Activated CD4-positive, alpha-beta T cell treated with anti-CD3 and anti-CD28 coated beads, Interleukin-2, amount 10 ng/mL, durations not matched to agents 7 days and 5 days (primary cell): ENCODE measurements around the gene CELSR1. TPM values are rescaled to one million over a fixed set of nuclear protein-coding genes. Genes with fewer than 3 reads are reported as not detected.

ENCODE experiments used
- CTCF ChIA-PET: fragments of 350-600 bp; sonication (Branson Sonifier 250); formaldehyde crosslinking; loops from one replicate; lab custom pipeline; 2021; ENCODE audit warnings: antibody characterized with exemption; lab: Charles Lee
- POLR2A ChIA-PET: fragments of 350-600 bp; sonication (Branson Sonifier 250); formaldehyde crosslinking; loops from one replicate; lab custom pipeline; 2021; ENCODE audit warnings: antibody characterized with exemption; lab: Charles Lee
- DNase-seq: peaks from one replicate; pipeline ENCODE4 v3.0.0-alpha.2; 2020
- H3K27ac Mint-ChIP-seq: one replicate; pipeline ENCODE4 v1.8.0; 2021; ENCODE audit warnings: mild to moderate bottlenecking, moderate library complexity, mixed read lengths
- H3K27me3 Mint-ChIP-seq: one replicate; pipeline ENCODE4 v1.8.0; 2021; ENCODE audit warnings: mixed read lengths
- H3K36me3 Mint-ChIP-seq: one replicate; pipeline ENCODE4 v1.8.0; 2021; ENCODE audit warnings: low read depth, mixed read lengths
- H3K4me1 Mint-ChIP-seq: one replicate; pipeline ENCODE4 v1.8.0; 2021; ENCODE audit warnings: mixed read lengths
- H3K4me3 Mint-ChIP-seq: one replicate; pipeline ENCODE4 v1.8.0; 2021; ENCODE audit warnings: mild to moderate bottlenecking, moderate library complexity, mixed read lengths
- H3K9me3 Mint-ChIP-seq: one replicate; pipeline ENCODE4 v1.8.0; 2021; ENCODE audit warnings: mixed read lengths
- total RNA-seq, 2 experiments: library from RNA; stranded (reverse); gene quantifications; one replicate each; pipeline ENCODE4 v1.2.3, GENCODE V29; 2021

The CELSR1 gene
- total RNA-seq, 2 experiments from 2014 or later: 0.20 to 0.23 TPM

- DNase-seq: no peak
- CTCF ChIA-PET: interaction anchor here (0.6 kb wide), 1 partner anchor 9 kb away, joined by 3 read pairs; no protein-coding TSS in a partner anchor
Measured at GRCh38 chr22:46531581-46532175, 5.7 kb downstream of the CELSR1 start.

GRCh38 chr22:46528121-46528610 lies 9.3 kb downstream of the CELSR1 start:
- POLR2A ChIA-PET: no interaction called here
- no peaks in the 10 kb centered on the region for H3K4me1 Mint-ChIP-seq
- CTCF ChIA-PET: no interaction called here
- no peaks in the 10 kb centered on the region for H3K9me3 Mint-ChIP-seq
- H3K27me3 Mint-ChIP-seq: peaks cover 2% of the 10 kb centered on the region
- no peak overlapping the region for H3K27ac Mint-ChIP-seq
- no peaks in the 10 kb centered on the region for H3K36me3 Mint-ChIP-seq
- H3K4me3 Mint-ChIP-seq: no peak overlapping the region
- DNase-seq: no peak

More at GRCh38 chr22:46531581-46532175, 5.7 kb downstream of the CELSR1 start:
- POLR2A ChIA-PET: no interaction called here
- Mint-ChIP-seq H3K9me3 (no peaks in the 10 kb centered on the region), H3K27me3 (peaks cover 11% of the 10 kb centered on the region), H3K27ac (no peak overlapping the region), H3K36me3 (no peaks in the 10 kb centered on the region), H3K4me3 (no peak overlapping the region), H3K4me1 (no peaks in the 10 kb centered on the region)

GRCh38 chr22:46526244-46526839 lies 11.1 kb downstream of the CELSR1 start:
- H3K27me3 Mint-ChIP-seq: peaks cover 2% of the 10 kb centered on the region
- H3K4me3 Mint-ChIP-seq: no peak overlapping the region
- no peaks in the 10 kb centered on the region for H3K9me3 Mint-ChIP-seq
- no peaks in the 10 kb centered on the region for H3K4me1 Mint-ChIP-seq
- CTCF ChIA-PET: no interaction called here
- DNase-seq: no peak
- POLR2A ChIA-PET: no interaction called here
- H3K27ac Mint-ChIP-seq: no peak overlapping the region
- no peaks in the 10 kb centered on the region for H3K36me3 Mint-ChIP-seq

GRCh38 chr22:46525389-46526243 lies 11.8 kb downstream of the CELSR1 start:
- Mint-ChIP-seq H3K27me3 (peaks cover 2% of the 10 kb centered on the region), H3K36me3 (no peaks in the 10 kb centered on the region), H3K27ac (no peak overlapping the region), H3K4me3 (no peak overlapping the region), H3K4me1 (no peaks in the 10 kb centered on the region), H3K9me3 (no peaks in the 10 kb centered on the region)
- ChIA-PET CTCF (no interaction called here), POLR2A (no interaction called here)
- DNase-seq: no peak

- POLR2A ChIA-PET: no interaction called here
- Mint-ChIP-seq H3K4me1 (no peaks in the 10 kb centered on the region), H3K36me3 (no peaks in the 10 kb centered on the region), H3K9me3 (no peaks in the 10 kb centered on the region), H3K4me3 (no peak overlapping the region), H3K27ac (no peak overlapping the region), H3K27me3 (peaks cover 2% of the 10 kb centered on the region)
- DNase-seq: no peak
- CTCF ChIA-PET: no interaction called here
Measured at GRCh38 chr22:46524203-46524740, 13.1 kb downstream of the CELSR1 start.

- no peak for DNase-seq
- CTCF ChIA-PET: interaction anchor here (0.7 kb wide), 1 partner anchor 9 kb away, joined by 3 read pairs; no protein-coding TSS in a partner anchor
- Mint-ChIP-seq H3K27ac (no peak overlapping the region), H3K36me3 (no peaks in the 10 kb centered on the region), H3K4me1 (no peaks in the 10 kb centered on the region), H3K27me3 (no peaks in the 10 kb centered on the region), H3K4me3 (no peak overlapping the region), H3K9me3 (no peaks in the 10 kb centered on the region)
- POLR2A ChIA-PET: no interaction called here
Measured at GRCh38 chr22:46522797-46523196, 14.6 kb downstream of the CELSR1 start.

GRCh38 chr22:46521994-46522393 lies 15.4 kb downstream of the CELSR1 start:
- Mint-ChIP-seq H3K4me3 (no peak overlapping the region), H3K9me3 (no peaks in the 10 kb centered on the region), H3K4me1 (no peaks in the 10 kb centered on the region), H3K36me3 (no peaks in the 10 kb centered on the region), H3K27ac (no peak overlapping the region), H3K27me3 (no peaks in the 10 kb centered on the region)
- no peak for DNase-seq
- CTCF ChIA-PET: no interaction called here
- POLR2A ChIA-PET: no interaction called here

GRCh38 chr22:46520880-46521279 lies 16.5 kb downstream of the CELSR1 start:
- ChIA-PET POLR2A (no interaction called here), CTCF (no interaction called here)
- Mint-ChIP-seq H3K9me3 (no peaks in the 10 kb centered on the region), H3K27ac (no peak overlapping the region), H3K36me3 (no peaks in the 10 kb centered on the region), H3K4me3 (no peak overlapping the region), H3K27me3 (no peaks in the 10 kb centered on the region), H3K4me1 (no peaks in the 10 kb centered on the region)
- no peak for DNase-seq

- Mint-ChIP-seq H3K27me3 (no peaks in the 10 kb centered on the region), H3K4me1 (no peaks in the 10 kb centered on the region), H3K27ac (no peak overlapping the region), H3K4me3 (no peak overlapping the region), H3K36me3 (no peaks in the 10 kb centered on the region), H3K9me3 (no peaks in the 10 kb centered on the region)
- CTCF ChIA-PET: no interaction called here
- POLR2A ChIA-PET: no interaction called here
- DNase-seq: no peak
Measured at GRCh38 chr22:46519377-46519776, 18.0 kb downstream of the CELSR1 start.

GRCh38 chr22:46518542-46519325 lies 18.7 kb downstream of the CELSR1 start:
- H3K27ac Mint-ChIP-seq: no peak overlapping the region
- no peaks in the 10 kb centered on the region for H3K36me3 Mint-ChIP-seq
- H3K27me3 Mint-ChIP-seq: no peaks in the 10 kb centered on the region
- no peaks in the 10 kb centered on the region for H3K4me1 Mint-ChIP-seq
- DNase-seq: no peak
- ChIA-PET POLR2A (no interaction called here), CTCF (no interaction called here)
- H3K9me3 Mint-ChIP-seq: no peaks in the 10 kb centered on the region
- H3K4me3 Mint-ChIP-seq: no peak overlapping the region

GRCh38 chr22:46518038-46518437 lies 19.4 kb downstream of the CELSR1 start:
- no peak for DNase-seq

GRCh38 chr22:46517255-46517761 lies 20.1 kb downstream of the CELSR1 start:
- Mint-ChIP-seq H3K4me3 (no peak overlapping the region), H3K36me3 (no peaks in the 10 kb centered on the region), H3K27me3 (no peaks in the 10 kb centered on the region), H3K9me3 (no peaks in the 10 kb centered on the region), H3K4me1 (no peaks in the 10 kb centered on the region), H3K27ac (no peak overlapping the region)
- DNase-seq: no peak
- ChIA-PET POLR2A (no interaction called here), CTCF (no interaction called here)

More at GRCh38 chr22:46518038-46518437, 19.4 kb downstream of the CELSR1 start:
- ChIA-PET CTCF (no interaction called here), POLR2A (no interaction called here)
- no peaks in the 10 kb centered on the region for H3K4me1 Mint-ChIP-seq
- no peak overlapping the region for H3K4me3 Mint-ChIP-seq
- H3K36me3 Mint-ChIP-seq: no peaks in the 10 kb centered on the region
- H3K27me3 Mint-ChIP-seq: no peaks in the 10 kb centered on the region
- H3K9me3 Mint-ChIP-seq: no peaks in the 10 kb centered on the region
- H3K27ac Mint-ChIP-seq: no peak overlapping the region
